Ovary (tissue), 3 donors: Measurements from ENCODE around the gene GARNL3.

Source experiments
- POLR2A ChIP-seq: fragments of 450-650 bp; IDR thresholded peaks from one replicate; pipeline ENCODE4 v1.6.1; 2017; ENCODE audit warnings: antibody characterized with exemption, mild to moderate bottlenecking, moderate library complexity
- TF ChIP-seq, protein P1 (sequence below), 3 donors: fragments of 450-650 bp in 2 of 3; fragments of 200-600 bp in 1 of 3; IDR thresholded peaks; one replicate each; pipeline versions ENCODE4 v1.5.1 to v1.8.0; 2016 to 2022; ENCODE audit warnings: antibody characterized with exemption in 3 of 3, mild to moderate bottlenecking in 1 of 3
- donor health status: DM: no; HTN: no; CAD: no.

DNA sequence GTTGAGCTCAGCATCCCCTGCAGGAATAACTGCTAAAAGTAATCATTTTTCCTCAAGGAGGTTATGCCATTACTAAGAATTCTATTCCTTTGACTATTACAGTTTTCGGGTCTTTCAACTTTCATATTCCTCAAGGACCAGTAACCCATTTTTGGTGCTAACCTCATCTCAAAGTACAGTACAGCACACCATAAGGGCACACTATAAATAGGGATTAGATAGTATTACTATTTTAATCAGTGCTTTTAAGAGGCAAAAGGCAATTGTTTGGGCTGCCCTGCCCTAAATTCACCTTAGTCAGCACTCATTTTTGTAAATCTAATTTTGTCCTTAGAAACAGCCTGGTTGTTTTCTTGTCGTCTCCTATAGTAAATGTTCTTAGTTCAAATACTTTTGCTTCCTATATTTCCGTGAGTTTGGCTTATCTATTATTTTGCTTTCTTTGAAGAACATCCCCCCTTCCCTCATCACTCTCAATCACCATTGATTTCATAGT, 13.6 kb upstream of the GARNL3 start:
- TF ChIP-seq, protein P1, sequence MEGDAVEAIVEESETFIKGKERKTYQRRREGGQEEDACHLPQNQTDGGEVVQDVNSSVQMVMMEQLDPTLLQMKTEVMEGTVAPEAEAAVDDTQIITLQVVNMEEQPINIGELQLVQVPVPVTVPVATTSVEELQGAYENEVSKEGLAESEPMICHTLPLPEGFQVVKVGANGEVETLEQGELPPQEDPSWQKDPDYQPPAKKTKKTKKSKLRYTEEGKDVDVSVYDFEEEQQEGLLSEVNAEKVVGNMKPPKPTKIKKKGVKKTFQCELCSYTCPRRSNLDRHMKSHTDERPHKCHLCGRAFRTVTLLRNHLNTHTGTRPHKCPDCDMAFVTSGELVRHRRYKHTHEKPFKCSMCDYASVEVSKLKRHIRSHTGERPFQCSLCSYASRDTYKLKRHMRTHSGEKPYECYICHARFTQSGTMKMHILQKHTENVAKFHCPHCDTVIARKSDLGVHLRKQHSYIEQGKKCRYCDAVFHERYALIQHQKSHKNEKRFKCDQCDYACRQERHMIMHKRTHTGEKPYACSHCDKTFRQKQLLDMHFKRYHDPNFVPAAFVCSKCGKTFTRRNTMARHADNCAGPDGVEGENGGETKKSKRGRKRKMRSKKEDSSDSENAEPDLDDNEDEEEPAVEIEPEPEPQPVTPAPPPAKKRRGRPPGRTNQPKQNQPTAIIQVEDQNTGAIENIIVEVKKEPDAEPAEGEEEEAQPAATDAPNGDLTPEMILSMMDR (IDR thresholded peaks at IDR 0.05) = no peak
- TF ChIP-seq POLR2A = no peak
